Fibroblast of lung (primary cell): ENCODE data around the gene CINP. TPM values are rescaled to one million over a fixed set of nuclear protein-coding genes. Genes with fewer than 3 reads are reported as not detected.

Experiments
- DNase-seq, 2 donors: peaks; one replicate each; pipeline versions ENCODE4 v3.0.0 to v3.0.0-alpha.2; 2010; ENCODE audit warnings: low read depth in 2 of 2
- H2AFZ ChIP-seq: 2 replicates; pipeline ENCODE4 v1.5.1; 2012; ENCODE audit warnings: low read length, control low read depth, inconsistent platforms
- H3K27ac ChIP-seq: 2 replicates; pipeline ENCODE4 v1.5.1; 2011; ENCODE audit warnings: low read length, control low read depth; ENCODE audit not compliant: insufficient read depth
- H3K27me3 ChIP-seq: 2 replicates; pipeline ENCODE4 v1.5.1; 2011; ENCODE audit warnings: mild to moderate bottlenecking, low read length; ENCODE audit not compliant: control insufficient read depth, insufficient read depth
- H3K36me3 ChIP-seq: 2 replicates; pipeline ENCODE4 v1.5.1; 2011; ENCODE audit warnings: low read length; ENCODE audit not compliant: control insufficient read depth, insufficient read depth
- H3K4me1 ChIP-seq: 2 replicates; pipeline ENCODE4 v1.5.1; 2011; ENCODE audit warnings: low read length; ENCODE audit not compliant: control insufficient read depth, insufficient read depth; ENCODE audit errors: extremely low read depth
- H3K4me2 ChIP-seq: 2 replicates; pipeline ENCODE4 v1.5.1; 2011; ENCODE audit warnings: low read length, control low read depth; ENCODE audit not compliant: insufficient read depth; ENCODE audit errors: extremely low read depth
- H3K4me3 ChIP-seq, 4 experiments: fragments of 200-600 bp in 1 of 4; sonication (generic) in 1 of 4; replicated peaks in 1 of 4; 2 replicates each; pipeline ENCODE4 v1.5.1; 2011 to 2016; ENCODE audit warnings: low read length in 4 of 4, low read depth in 3 of 4, mild to moderate bottlenecking in 3 of 4, control low read depth in 2 of 4, inconsistent platforms in 1 of 4, mixed read lengths in 1 of 4; ENCODE audit not compliant: insufficient read depth in 1 of 4; ENCODE audit errors: control extremely low read depth in 1 of 4
- H3K79me2 ChIP-seq: 2 replicates; pipeline ENCODE4 v1.5.1; 2012; ENCODE audit warnings: mild to moderate bottlenecking, low read length, inconsistent platforms; ENCODE audit not compliant: control insufficient read depth, insufficient read depth
- H3K9ac ChIP-seq: 2 replicates; pipeline ENCODE4 v1.5.1; 2011; ENCODE audit warnings: mild to moderate bottlenecking, low read length, control low read depth; ENCODE audit not compliant: insufficient read depth
- H3K9me3 ChIP-seq: 2 replicates; pipeline ENCODE4 v1.5.1; 2012; ENCODE audit warnings: low read depth, low read length; ENCODE audit not compliant: control insufficient read depth, insufficient read depth
- H4K20me1 ChIP-seq: 2 replicates; pipeline ENCODE4 v1.5.1; 2011; ENCODE audit warnings: low read length; ENCODE audit not compliant: control insufficient read depth, insufficient read depth; ENCODE audit errors: extremely low read depth
- CTCF ChIP-seq, 2 donors: IDR thresholded peaks in 1 of 2; conservative IDR thresholded peaks in 1 of 2; 1 replicate in 1 of 2; 2 replicates in 1 of 2; pipeline ENCODE4 v1.5.1; 2011 to 2012; ENCODE audit warnings: low read length in 2 of 2, control low read depth in 1 of 2, inconsistent platforms in 1 of 2, low read depth in 1 of 2, mild to moderate bottlenecking in 1 of 2
- EZH2 ChIP-seq: IDR thresholded peaks from 2 replicates; pipeline ENCODE4 v1.5.1; 2012; ENCODE audit warnings: low read length, control low read depth, mild to moderate bottlenecking; ENCODE audit errors: missing control alignments
- polyA plus RNA-seq, 2 donors: library from polyadenylated mRNA; depleted of rRNA in 1 of 2; stranded (reverse) in 1 of 2; unstranded in 1 of 2; fragments of >200 nt; gene quantifications; 2 replicates each; pipeline ENCODE4 v1.2.1, GENCODE V29; 2011 to 2012; ENCODE audit warnings: missing spikeins in 1 of 2
- total RNA-seq: library from RNA; depleted of rRNA; stranded (reverse); fragments of >200 nt; gene quantifications from 2 replicates; pipeline ENCODE4 v1.2.1, GENCODE V29; 2014

Gene CINP
- total and polyA plus RNA-seq, 2 donors (not counting 1 experiment from before 2014, with no cell fraction given), result 42.8 to 71.8 TPM

GRCh38 chr14:102371361-102371760 lies 8.7 kb upstream of the CINP start:
- H3K9ac ChIP-seq, result no peak overlapping the region
- H3K79me2 ChIP-seq, result peaks cover 18% of the 10 kb centered on the region
- no peak overlapping the region for H3K4me2 ChIP-seq
- no peaks in the 10 kb centered on the region for H3K9me3 ChIP-seq
- H3K4me1 ChIP-seq, result no peaks in the 10 kb centered on the region
- TF ChIP-seq EZH2 (no peak), CTCF (conservative IDR thresholded peaks at IDR 0.05 in 1 of 2, IDR thresholded peaks at IDR 0.05 in 1 of 2; ENCODE audit: low read depth in 1 of 2, low read length in 2 of 2) (no peak)
- no peak overlapping the region for H3K4me3 ChIP-seq
- H2AFZ ChIP-seq, result no peak overlapping the region
- H3K36me3 ChIP-seq, result no peaks in the 10 kb centered on the region
- no peak overlapping the region for H3K27ac ChIP-seq
- no peaks in the 10 kb centered on the region for H3K27me3 ChIP-seq
- no peak for DNase-seq
- H4K20me1 ChIP-seq, result no peaks in the 10 kb centered on the region

- no peak for TF ChIP-seq EZH2
- no peak for TF ChIP-seq CTCF (conservative IDR thresholded peaks at IDR 0.05 in 1 of 2, IDR thresholded peaks at IDR 0.05 in 1 of 2; ENCODE audit: low read depth in 1 of 2, low read length in 2 of 2)
- DNase-seq, result no peak
- Histone ChIP-seq H4K20me1 (no peaks in the 10 kb centered on the region), H3K4me1 (no peaks in the 10 kb centered on the region), H3K4me2 (no peak overlapping the region), H3K79me2 (peaks cover 23% of the 10 kb centered on the region), H2AFZ (no peak overlapping the region), H3K36me3 (no peaks in the 10 kb centered on the region), H3K9ac (no peak overlapping the region), H3K4me3 (no peak overlapping the region), H3K27me3 (no peaks in the 10 kb centered on the region), H3K27ac (no peak overlapping the region), H3K9me3 (no peaks in the 10 kb centered on the region)
These were observed 7.7 kb upstream of the CINP start for GRCh38 chr14:102370305-102370809.

GRCh38 chr14:102363182-102363943 lies 673 bp upstream of the CINP start:
- Histone ChIP-seq H3K27me3 (no peaks in the 10 kb centered on the region), H3K4me2 (peak overlapping the region; percentile 73), H3K4me1 (peaks cover 9% of the 10 kb centered on the region), H3K9ac (peak overlapping the region; percentile 94), H3K36me3 (peaks cover under 1% of the 10 kb centered on the region), H3K4me3 (peak overlapping the region; percentile 64 to 95 (median 86)), H3K79me2 (peaks cover 34% of the 10 kb centered on the region), H2AFZ (peak overlapping the region; percentile 77), H3K27ac (peak overlapping the region; percentile 97), H4K20me1 (no peaks in the 10 kb centered on the region), H3K9me3 (no peaks in the 10 kb centered on the region)
- DNase-seq, result peak; percentile 30 to 58
- no peak for TF ChIP-seq CTCF (conservative IDR thresholded peaks at IDR 0.05 in 1 of 2, IDR thresholded peaks at IDR 0.05 in 1 of 2; ENCODE audit: low read depth in 1 of 2, low read length in 2 of 2)
- TF ChIP-seq EZH2, result no peak
